OCI-LY3 (cell line): ENCODE results near the gene UBE2D1.

Source experiments
- H2AFZ ChIP-seq: fragments of 200-600, 300-600 bp; shearing (Covaris generic); 2 replicates; pipeline ENCODE4 v1.6.0; 2014; ENCODE audit warnings: antibody characterized with exemption, low read depth, low read length
- H3K27ac ChIP-seq: fragments of 200-600, 300-600 bp; sonication (generic); 2 replicates; pipeline ENCODE4 v1.5.1; 2014; ENCODE audit warnings: mild to moderate bottlenecking, low read length, moderate library complexity, mixed read lengths
- H3K27me3 ChIP-seq: fragments of 200-600, 300-600 bp; sonication (generic); 2 replicates; pipeline ENCODE4 v1.6.1; 2014; ENCODE audit warnings: low read depth, low read length, mixed read lengths
- H3K36me3 ChIP-seq: fragments of 200-600, 300-600 bp; sonication (generic); replicated peaks from 2 replicates; pipeline ENCODE3; 2014; ENCODE audit warnings: low read depth, low read length, mixed read lengths
- H3K4me1 ChIP-seq: fragments of 300-600, 200-600 bp; sonication (generic); 2 replicates; pipeline ENCODE4 v1.6.1; 2014; ENCODE audit warnings: low read length, mixed read lengths
- H3K4me2 ChIP-seq: fragments of 200-600, 300-600 bp; sonication (generic); 2 replicates; pipeline ENCODE4 v1.6.1; 2014; ENCODE audit warnings: low read length, mixed read lengths
- H3K4me3 ChIP-seq: fragments of 300-600, 200-600 bp; sonication (generic); 2 replicates; pipeline ENCODE4 v1.5.1; 2014; ENCODE audit warnings: antibody characterized with exemption, mild to moderate bottlenecking, low read length, moderate library complexity
- H3K79me2 ChIP-seq: fragments of 300-600, 200-600 bp; shearing (Covaris generic); 2 replicates; pipeline ENCODE4 v1.6.1; 2014; ENCODE audit warnings: mild to moderate bottlenecking, low read length, mixed read lengths
- H3K9ac ChIP-seq: fragments of 300-600, 200-600 bp; shearing (Covaris generic); 2 replicates; pipeline ENCODE4 v1.6.0; 2014; ENCODE audit warnings: mild to moderate bottlenecking, low read length, moderate library complexity
- H3K9me3 ChIP-seq: fragments of 200-600, 300-600 bp; shearing (Covaris generic); 2 replicates; pipeline ENCODE4 v1.6.1; 2014; ENCODE audit warnings: low read length, mixed read lengths; ENCODE audit not compliant: insufficient read depth
- H4K20me1 ChIP-seq: fragments of 200-600, 300-600 bp; sonication (generic); 2 replicates; pipeline ENCODE4 v1.6.1; 2016; ENCODE audit warnings: low read length, mixed read lengths; ENCODE audit not compliant: insufficient read depth
- EZH2phosphoT487 ChIP-seq: fragments of 200-600 bp; shearing (Covaris generic); IDR thresholded peaks from 2 replicates; pipeline ENCODE4 v1.6.1; 2018; ENCODE audit warnings: antibody characterized with exemption, mixed run types, low read depth
- TF ChIP-seq, protein P1 (sequence below): fragments of 200-600, 300-600 bp; sonication (generic); IDR thresholded peaks from 2 replicates; pipeline ENCODE4 v1.5.1; 2014; ENCODE audit warnings: antibody characterized with exemption, low read length, low read depth

UBE2D1 gene

DNA sequence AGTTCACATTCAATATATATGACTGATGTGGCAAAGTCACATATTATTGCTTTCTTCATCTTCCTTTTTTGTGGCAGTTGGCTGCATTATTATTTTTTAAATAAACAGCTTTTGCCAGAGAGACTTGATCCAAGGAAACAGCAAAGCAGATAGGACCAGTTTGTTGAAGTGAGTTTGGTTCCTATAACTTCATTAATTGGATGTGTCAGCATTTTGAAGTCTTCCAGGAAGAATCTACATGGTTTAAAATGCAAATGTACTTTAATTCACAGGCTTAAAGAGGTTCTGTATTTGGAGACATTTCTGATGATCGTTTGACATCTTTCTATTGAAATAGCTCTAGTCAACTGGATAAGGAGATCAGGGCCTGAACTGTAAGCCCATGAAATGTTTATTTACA, 13.2 kb downstream of the UBE2D1 start:
- Histone ChIP-seq H3K27ac (no peak overlapping the region), H3K4me3 (no peak overlapping the region), H4K20me1 (no peaks in the 10 kb centered on the region), H3K9me3 (no peaks in the 10 kb centered on the region), H3K27me3 (no peaks in the 10 kb centered on the region), H3K79me2 (peaks cover 25% of the 10 kb centered on the region), H3K4me1 (0 out of 2 replicates have a peak, but pooled peaks cover 3% of the 10 kb centered on the region), H2AFZ (no peak overlapping the region), H3K36me3 (no peaks in the 10 kb centered on the region), H3K9ac (no peak overlapping the region), H3K4me2 (no peak overlapping the region)
- no peak for TF ChIP-seq EZH2phosphoT487
- TF ChIP-seq, protein P1, sequence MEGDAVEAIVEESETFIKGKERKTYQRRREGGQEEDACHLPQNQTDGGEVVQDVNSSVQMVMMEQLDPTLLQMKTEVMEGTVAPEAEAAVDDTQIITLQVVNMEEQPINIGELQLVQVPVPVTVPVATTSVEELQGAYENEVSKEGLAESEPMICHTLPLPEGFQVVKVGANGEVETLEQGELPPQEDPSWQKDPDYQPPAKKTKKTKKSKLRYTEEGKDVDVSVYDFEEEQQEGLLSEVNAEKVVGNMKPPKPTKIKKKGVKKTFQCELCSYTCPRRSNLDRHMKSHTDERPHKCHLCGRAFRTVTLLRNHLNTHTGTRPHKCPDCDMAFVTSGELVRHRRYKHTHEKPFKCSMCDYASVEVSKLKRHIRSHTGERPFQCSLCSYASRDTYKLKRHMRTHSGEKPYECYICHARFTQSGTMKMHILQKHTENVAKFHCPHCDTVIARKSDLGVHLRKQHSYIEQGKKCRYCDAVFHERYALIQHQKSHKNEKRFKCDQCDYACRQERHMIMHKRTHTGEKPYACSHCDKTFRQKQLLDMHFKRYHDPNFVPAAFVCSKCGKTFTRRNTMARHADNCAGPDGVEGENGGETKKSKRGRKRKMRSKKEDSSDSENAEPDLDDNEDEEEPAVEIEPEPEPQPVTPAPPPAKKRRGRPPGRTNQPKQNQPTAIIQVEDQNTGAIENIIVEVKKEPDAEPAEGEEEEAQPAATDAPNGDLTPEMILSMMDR, result no peak

DNA sequence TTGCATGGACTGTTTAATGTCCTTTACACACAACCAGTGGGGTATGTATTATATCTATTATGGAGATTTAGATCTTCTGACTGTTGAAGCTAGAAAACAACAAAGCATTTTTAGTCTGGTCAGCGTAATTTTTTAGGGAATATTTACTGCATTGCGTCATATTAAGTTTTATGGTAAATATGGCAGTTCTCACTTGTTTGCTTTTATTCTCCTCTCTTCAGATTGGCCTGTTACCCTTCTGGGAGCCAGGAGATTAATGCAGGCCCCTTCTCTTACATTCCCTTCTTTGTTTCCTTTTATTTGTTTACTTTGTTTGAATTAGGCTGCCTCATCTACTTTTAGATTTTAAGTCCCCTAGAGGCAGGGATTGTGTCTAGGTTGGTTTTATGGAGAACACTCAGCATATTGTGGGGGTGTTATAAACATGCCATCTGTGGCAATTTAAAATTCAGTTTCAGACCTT, 13.8 kb downstream of the UBE2D1 start:
- Histone ChIP-seq H3K4me2 (no peak overlapping the region), H3K4me3 (no peak overlapping the region), H3K4me1 (0 out of 2 replicates have a peak, but pooled peaks cover 4% of the 10 kb centered on the region), H3K9ac (no peak overlapping the region), H3K36me3 (no peaks in the 10 kb centered on the region), H3K27ac (no peak overlapping the region), H3K79me2 (peaks cover 30% of the 10 kb centered on the region), H3K27me3 (no peaks in the 10 kb centered on the region), H3K9me3 (no peaks in the 10 kb centered on the region), H2AFZ (no peak overlapping the region), H4K20me1 (no peaks in the 10 kb centered on the region)
- TF ChIP-seq EZH2phosphoT487, result no peak
- TF ChIP-seq, protein P1, result no peak

DNA sequence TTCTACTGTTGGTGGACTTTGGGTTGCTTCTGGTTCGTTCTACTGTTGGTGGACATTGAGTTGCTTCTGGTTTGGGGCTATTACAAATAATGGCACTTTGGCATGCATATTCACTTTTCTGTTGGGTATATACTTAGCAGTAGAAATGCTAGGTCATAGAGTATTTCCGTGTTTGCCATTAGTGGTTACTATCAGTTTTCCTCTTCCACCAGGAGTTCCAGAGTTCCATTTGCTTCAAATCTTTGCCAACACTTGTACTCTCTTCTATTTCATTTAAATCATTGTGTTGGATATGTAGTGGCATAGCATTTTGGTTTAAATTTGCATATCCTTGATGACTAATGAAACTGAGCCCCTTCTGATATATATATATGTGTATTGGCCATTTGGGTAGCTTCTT, 15.2 kb downstream of the UBE2D1 start:
- H3K36me3 ChIP-seq, result no peaks in the 10 kb centered on the region
- 0 out of 2 replicates have a peak, but pooled peaks cover 4% of the 10 kb centered on the region for H3K4me1 ChIP-seq
- H3K4me3 ChIP-seq, result no peak overlapping the region
- no peak for TF ChIP-seq EZH2phosphoT487
- TF ChIP-seq, protein P1, result no peak
- H3K4me2 ChIP-seq, result no peak overlapping the region
- no peak overlapping the region for H3K9ac ChIP-seq
- no peaks in the 10 kb centered on the region; the same call in 1 of the 2 replicates for H4K20me1 ChIP-seq
- H3K9me3 ChIP-seq, result no peaks in the 10 kb centered on the region
- H2AFZ ChIP-seq, result no peak overlapping the region
- no peaks in the 10 kb centered on the region for H3K27me3 ChIP-seq
- H3K27ac ChIP-seq, result no peak overlapping the region
- H3K79me2 ChIP-seq, result peaks cover 29% of the 10 kb centered on the region

DNA sequence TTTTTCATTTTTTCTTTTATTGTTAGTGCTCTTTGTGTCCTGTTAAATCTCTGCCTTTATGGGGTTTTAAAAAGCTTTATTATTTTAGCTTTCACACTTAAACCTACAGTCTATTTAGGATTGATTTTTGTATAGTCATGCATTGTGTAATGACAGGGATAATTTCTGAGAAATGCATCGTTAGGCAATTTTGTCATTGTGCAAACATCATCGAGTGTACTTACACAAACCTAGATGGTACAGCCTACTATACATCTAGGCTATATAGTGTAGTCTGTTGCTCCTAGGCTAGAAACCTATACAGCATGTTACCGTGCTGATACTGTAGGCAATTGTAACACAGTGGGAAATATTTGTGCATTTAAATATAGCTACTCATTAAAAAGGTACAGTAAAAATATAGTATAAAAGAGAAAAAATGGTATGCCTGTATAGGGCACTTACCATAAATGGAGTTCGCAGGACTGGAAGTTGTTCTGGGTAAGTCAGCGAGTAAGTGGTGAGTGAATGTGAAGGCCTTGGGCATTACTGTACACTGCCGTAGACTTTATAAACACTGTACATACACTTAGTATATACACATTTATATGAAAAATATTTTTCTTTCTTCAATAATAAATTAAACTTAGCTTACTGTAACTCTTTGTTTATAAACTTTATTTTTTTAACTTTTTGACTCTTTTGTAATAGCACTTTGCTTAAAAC, 16.0 kb downstream of the UBE2D1 start:
- H3K4me1 ChIP-seq, result 0 out of 2 replicates have a peak, but pooled peaks cover 4% of the 10 kb centered on the region
- H3K4me3 ChIP-seq, result no peak overlapping the region
- no peaks in the 10 kb centered on the region for H3K36me3 ChIP-seq
- no peaks in the 10 kb centered on the region for H3K27me3 ChIP-seq
- H3K9me3 ChIP-seq, result no peaks in the 10 kb centered on the region
- no peak overlapping the region for H3K27ac ChIP-seq
- H2AFZ ChIP-seq, result no peak overlapping the region
- no peak overlapping the region for H3K9ac ChIP-seq
- no peaks in the 10 kb centered on the region; the same call in 1 of the 2 replicates for H4K20me1 ChIP-seq
- no peak overlapping the region for H3K4me2 ChIP-seq
- peaks cover 30% of the 10 kb centered on the region for H3K79me2 ChIP-seq
- TF ChIP-seq, protein P1, result no peak
- TF ChIP-seq EZH2phosphoT487, result no peak
